ENCODE data around the gene MGAT1. TPM values are rescaled to one million over a fixed set of nuclear protein-coding genes. Genes with fewer than 3 reads are reported as not detected.

Gene MGAT1
- total RNA-seq, 3 donors from 2014 or later: 89.8 to 117 (median 104) TPM

DNA sequence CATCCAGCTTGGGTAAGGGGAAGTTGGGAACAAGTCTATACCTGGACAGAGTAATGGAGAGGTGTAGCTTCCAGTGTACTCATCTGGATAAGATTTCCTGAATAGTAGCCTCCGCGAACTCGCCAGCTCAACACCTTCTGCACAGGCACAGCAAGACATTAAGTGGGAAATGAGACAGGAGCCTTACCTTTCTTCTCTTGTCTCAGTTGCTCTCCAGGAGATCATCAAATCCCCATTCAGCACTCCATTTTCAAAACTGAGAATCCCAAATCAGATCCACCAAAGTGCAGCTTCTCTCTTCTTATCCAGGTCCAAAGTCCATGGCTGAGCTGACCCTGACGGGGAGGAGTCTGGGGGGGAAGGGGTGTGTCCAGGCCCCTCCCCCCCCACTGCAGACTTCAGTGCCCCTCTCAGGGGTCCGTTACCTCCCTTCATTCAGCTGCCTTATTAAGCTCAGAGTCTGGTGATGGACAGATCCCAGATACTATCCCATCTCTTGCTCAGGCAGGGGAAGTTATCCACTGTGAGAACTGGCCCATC is 5.9 kb upstream of the MGAT1 start:
- Histone ChIP-seq H3K36me3 (ENCODE audit: low read depth) (no peaks in the 10 kb centered on the region), H3K4me1 (ENCODE audit: low read depth) (peaks cover 58% of the 10 kb centered on the region), H3K4me3 (no peak overlapping the region), H3K9me3 (no peaks in the 10 kb centered on the region)
- DNase-seq (peak in 1 of 3 donors; percentile 42), ATAC-seq (no peak)
- intact Hi-C loops (cut with DNase I, micrococcal nuclease): loop anchor here in 1 of 2 donors (10.0 kb wide), 1 partner anchor 56 kb away; the partner anchor contains the start of gene ZFP62
- TF ChIP-seq, protein P1, sequence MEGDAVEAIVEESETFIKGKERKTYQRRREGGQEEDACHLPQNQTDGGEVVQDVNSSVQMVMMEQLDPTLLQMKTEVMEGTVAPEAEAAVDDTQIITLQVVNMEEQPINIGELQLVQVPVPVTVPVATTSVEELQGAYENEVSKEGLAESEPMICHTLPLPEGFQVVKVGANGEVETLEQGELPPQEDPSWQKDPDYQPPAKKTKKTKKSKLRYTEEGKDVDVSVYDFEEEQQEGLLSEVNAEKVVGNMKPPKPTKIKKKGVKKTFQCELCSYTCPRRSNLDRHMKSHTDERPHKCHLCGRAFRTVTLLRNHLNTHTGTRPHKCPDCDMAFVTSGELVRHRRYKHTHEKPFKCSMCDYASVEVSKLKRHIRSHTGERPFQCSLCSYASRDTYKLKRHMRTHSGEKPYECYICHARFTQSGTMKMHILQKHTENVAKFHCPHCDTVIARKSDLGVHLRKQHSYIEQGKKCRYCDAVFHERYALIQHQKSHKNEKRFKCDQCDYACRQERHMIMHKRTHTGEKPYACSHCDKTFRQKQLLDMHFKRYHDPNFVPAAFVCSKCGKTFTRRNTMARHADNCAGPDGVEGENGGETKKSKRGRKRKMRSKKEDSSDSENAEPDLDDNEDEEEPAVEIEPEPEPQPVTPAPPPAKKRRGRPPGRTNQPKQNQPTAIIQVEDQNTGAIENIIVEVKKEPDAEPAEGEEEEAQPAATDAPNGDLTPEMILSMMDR (IDR thresholded peaks at IDR 0.05): no peak

DNA sequence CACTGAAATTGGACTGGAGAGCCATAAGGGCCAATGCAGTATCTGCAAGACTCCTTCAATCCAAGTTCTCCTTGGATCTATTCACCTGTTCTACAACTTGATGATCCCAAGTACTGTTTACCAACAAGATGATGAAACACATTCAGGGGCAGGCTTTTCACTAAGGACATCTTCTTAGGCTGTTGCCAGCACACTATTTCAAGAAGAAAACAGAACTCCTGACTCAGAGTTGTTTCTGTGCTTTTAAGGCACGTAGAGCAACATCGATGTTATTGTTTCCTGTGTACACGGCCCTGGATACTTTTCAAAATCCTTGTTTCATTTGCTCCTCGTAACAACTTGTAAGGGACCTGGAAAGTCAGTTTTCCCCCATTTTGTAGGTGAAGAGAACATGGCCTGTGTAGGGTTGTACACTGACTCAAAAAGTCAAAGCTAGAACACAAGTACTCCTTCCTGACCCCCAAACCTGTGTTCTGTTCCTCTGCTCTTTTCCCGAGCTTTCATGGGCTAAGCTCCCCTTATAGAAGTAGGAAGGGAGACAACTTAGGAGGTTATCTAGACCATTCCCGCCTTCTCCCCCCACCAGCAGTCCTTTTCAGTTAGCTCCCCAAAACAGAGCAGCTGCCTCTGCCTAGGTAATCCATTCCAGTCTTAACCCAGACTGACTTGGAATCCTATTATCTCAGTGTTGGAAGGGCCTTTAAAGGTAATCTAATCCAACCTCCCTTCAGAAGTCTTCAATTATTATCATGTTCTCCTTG is 5.2 kb upstream of the MGAT1 start:
- DNase-seq (no peak), ATAC-seq (no peak)
- TF ChIP-seq, protein P1 (IDR thresholded peaks at IDR 0.05): no peak
- Histone ChIP-seq H3K36me3 (ENCODE audit: low read depth) (no peaks in the 10 kb centered on the region), H3K4me1 (ENCODE audit: low read depth) (peaks cover 63% of the 10 kb centered on the region), H3K4me3 (no peak overlapping the region), H3K9me3 (no peaks in the 10 kb centered on the region)
- intact Hi-C loops (cut with DNase I, micrococcal nuclease): loop anchor here in 1 of 2 donors (10.0 kb wide), 1 partner anchor 57 kb away; the partner anchor contains the start of gene ZFP62

DNA sequence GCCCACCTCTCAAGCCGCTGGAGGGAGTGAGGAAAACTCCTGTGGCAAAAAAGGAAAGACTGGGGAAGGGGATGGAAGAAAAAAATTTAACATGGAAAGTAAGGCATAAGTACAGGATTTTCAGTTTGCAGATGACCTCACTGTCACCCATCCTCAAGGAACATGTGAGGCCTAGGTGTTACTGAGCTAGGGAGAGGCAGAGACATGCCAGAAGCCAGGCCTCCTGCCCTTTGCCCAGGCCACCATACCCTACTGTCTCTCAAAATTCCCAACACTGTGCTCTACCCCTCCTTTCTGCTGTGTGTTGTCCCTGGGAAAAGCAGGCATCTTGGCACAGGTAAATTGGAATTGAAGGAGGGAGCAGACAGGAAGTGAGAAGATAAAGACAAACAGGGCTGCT is 4.4 kb upstream of the MGAT1 start:
- peaks cover 62% of the 10 kb centered on the region for H3K4me1 ChIP-seq (ENCODE audit: low read depth)
- intact Hi-C loops (cut with DNase I, micrococcal nuclease): loop anchor here in 1 of 2 donors (10.0 kb wide), 1 partner anchor 58 kb away; the partner anchor contains the start of gene ZFP62
- H3K9me3 ChIP-seq: no peaks in the 10 kb centered on the region
- TF ChIP-seq, protein P1 (IDR thresholded peaks at IDR 0.05): no peak
- no peaks in the 10 kb centered on the region for H3K36me3 ChIP-seq (ENCODE audit: low read depth)
- H3K4me3 ChIP-seq: no peak overlapping the region
- ATAC-seq (no peak), DNase-seq (no peak)

DNA sequence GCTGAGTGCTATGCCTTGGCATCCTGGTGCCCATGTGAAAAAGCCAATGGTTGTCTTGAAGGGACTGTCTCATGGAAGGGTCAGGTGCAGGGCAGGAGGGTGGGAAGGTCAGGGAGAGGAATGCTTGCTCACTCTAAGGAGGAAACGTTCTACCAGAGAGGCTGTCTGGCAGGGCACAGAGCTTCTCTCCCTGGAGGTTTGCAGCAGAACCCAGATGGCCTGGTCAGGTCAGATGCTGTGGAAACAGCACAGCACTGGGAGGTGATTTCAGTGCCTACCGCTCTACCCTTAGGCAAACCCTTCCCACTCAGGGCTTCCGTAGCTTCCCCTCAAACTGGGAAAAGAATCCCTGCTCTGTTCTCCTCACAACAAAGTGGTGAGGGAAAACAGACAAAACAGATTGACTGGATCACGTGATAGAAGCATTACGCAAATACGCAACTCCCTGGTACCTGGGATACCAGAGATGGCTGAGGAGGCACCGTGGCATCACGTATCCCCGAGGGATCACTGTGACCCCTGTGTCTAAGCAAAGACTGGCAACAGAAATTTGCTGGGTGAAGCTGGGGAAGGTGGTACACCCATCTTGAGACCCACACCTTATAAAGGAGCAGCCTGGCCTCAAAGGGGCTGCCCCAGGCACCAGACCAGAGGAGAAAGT is 3.9 kb upstream of the MGAT1 start:
- intact Hi-C loops (cut with DNase I, micrococcal nuclease): loop anchor here in 1 of 2 donors (10.0 kb wide), 1 partner anchor 58 kb away; the partner anchor contains the start of gene ZFP62
- Histone ChIP-seq H3K9me3 (no peaks in the 10 kb centered on the region), H3K4me3 (no peak overlapping the region), H3K36me3 (ENCODE audit: low read depth) (no peaks in the 10 kb centered on the region), H3K4me1 (ENCODE audit: low read depth) (peaks cover 57% of the 10 kb centered on the region)
- TF ChIP-seq, protein P1 (IDR thresholded peaks at IDR 0.05): no peak
- ATAC-seq: no peak
- no peak for DNase-seq

DNA sequence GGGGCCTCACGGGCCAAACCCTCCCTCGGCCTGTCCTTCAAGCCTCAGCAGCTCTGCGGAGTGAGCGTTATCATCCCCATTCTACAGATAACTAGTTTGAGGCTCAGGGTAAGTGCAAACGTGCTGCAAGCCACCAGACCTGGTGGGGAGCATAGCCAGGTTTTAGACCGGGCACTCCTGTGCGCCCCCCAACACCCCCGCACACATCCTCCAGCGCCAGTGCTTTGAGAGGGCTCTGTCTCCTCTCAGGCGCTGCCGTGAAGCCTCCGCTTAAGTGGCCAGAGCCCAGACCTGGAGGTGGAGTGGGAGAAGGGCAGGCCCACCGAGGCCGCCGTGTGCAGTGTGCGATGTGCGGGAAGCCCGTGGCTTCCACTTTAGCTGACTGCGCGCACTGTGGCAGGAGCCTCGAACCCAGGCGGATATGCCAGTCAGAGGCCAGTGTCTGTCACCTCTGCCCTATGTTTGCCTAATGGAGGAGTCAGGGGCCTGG is 1.6 kb upstream of the MGAT1 start:
- ATAC-seq (no peak), DNase-seq (peak in 1 of 3 donors; percentile 69)
- intact Hi-C loops (cut with DNase I, micrococcal nuclease): loop anchor here in 1 of 2 donors (10.0 kb wide), 1 partner anchor 61 kb away; the partner anchor contains the start of gene ZFP62
- no peaks in the 10 kb centered on the region for H3K9me3 ChIP-seq
- no peak overlapping the region for H3K4me3 ChIP-seq
- TF ChIP-seq, protein P1 (IDR thresholded peaks at IDR 0.05): no peak
- H3K36me3 ChIP-seq (ENCODE audit: low read depth): no peaks in the 10 kb centered on the region
- peaks cover 72% of the 10 kb centered on the region for H3K4me1 ChIP-seq (ENCODE audit: low read depth)
